Measurements from ENCODE around the gene SORCS2. TPM values are rescaled to one million over a fixed set of nuclear protein-coding genes. Genes with fewer than 3 reads are reported as not detected.

The SORCS2 gene
- total RNA-seq, 2 donors from 2014 or later: 0.68 to 0.92 TPM

DNA sequence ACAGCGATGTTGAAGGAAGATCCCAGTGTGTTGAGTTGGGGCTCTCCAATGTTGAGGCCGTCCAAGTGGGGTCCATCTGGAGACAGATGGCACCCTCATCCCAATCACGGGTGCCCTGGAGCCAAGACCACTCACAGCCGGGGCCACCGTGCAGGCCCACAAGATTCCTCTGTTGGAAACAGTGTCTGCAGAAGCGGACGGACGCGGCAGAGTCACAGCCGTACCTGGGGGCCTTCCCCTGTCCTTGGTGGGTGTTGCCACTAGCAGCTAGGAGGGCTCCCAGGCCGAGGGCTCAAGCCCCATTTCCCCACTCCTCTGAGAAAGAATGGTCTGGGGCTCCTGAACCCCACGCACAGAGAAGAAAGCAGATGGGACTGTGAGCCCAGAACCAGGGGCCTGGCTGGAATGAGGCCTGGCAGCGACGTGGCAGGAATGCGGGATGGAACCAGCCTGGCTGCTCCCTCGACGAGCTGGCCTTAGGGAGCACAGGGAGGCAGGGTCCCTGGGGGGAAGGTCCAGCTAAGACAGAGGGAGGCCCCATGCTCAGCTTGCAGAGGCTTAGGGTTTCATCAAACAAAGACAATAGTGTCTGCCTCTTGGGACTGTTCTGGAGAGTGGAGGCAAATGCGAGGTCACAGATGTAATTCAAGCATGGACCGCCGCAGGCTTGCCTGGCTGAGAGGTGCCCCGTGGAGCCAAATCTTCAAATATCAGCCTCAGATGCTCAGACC lies 518.4 kb downstream of the SORCS2 start:
- Histone ChIP-seq H3K27ac (no peak overlapping the region), H3K36me3 (no peaks in the 10 kb centered on the region), H3K27me3 (replicated peaks; ENCODE audit: insufficient read depth) (no peaks in the 10 kb centered on the region), H3K4me1 (ENCODE audit: control insufficient read depth in 1 of 2, low read depth in 2 of 2) (no peaks in the 10 kb centered on the region), H3K4me3 (no peak overlapping the region), H3K9me3 (no peaks in the 10 kb centered on the region)
- ATAC-seq (ENCODE audit: insufficient number of reproducible peaks, low FRiP score, low read depth) (no peak), DNase-seq (ENCODE audit: low spot score) (no peak)
- TF ChIP-seq, protein P1, sequence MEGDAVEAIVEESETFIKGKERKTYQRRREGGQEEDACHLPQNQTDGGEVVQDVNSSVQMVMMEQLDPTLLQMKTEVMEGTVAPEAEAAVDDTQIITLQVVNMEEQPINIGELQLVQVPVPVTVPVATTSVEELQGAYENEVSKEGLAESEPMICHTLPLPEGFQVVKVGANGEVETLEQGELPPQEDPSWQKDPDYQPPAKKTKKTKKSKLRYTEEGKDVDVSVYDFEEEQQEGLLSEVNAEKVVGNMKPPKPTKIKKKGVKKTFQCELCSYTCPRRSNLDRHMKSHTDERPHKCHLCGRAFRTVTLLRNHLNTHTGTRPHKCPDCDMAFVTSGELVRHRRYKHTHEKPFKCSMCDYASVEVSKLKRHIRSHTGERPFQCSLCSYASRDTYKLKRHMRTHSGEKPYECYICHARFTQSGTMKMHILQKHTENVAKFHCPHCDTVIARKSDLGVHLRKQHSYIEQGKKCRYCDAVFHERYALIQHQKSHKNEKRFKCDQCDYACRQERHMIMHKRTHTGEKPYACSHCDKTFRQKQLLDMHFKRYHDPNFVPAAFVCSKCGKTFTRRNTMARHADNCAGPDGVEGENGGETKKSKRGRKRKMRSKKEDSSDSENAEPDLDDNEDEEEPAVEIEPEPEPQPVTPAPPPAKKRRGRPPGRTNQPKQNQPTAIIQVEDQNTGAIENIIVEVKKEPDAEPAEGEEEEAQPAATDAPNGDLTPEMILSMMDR (IDR thresholded peaks at IDR 0.05): no peak

GRCh38 chr4:7711307-7711963 lies 519.1 kb downstream of the SORCS2 start:
- no peaks in the 10 kb centered on the region for H3K36me3 ChIP-seq
- no peaks in the 10 kb centered on the region for H3K27me3 ChIP-seq (replicated peaks; ENCODE audit: insufficient read depth)
- H3K4me1 ChIP-seq (ENCODE audit: control insufficient read depth in 1 of 2, low read depth in 2 of 2): no peaks in the 10 kb centered on the region
- H3K4me3 ChIP-seq: no peak overlapping the region
- ATAC-seq (ENCODE audit: insufficient number of reproducible peaks, low FRiP score, low read depth) (no peak), DNase-seq (ENCODE audit: low spot score) (no peak)
- TF ChIP-seq, protein P1 (IDR thresholded peaks at IDR 0.05): no peak
- H3K27ac ChIP-seq: no peak overlapping the region
- H3K9me3 ChIP-seq: no peaks in the 10 kb centered on the region

- ATAC-seq (ENCODE audit: insufficient number of reproducible peaks, low FRiP score, low read depth) (no peak), DNase-seq (ENCODE audit: low spot score) (no peak)
- no peak overlapping the region for H3K4me3 ChIP-seq
- no peak overlapping the region for H3K27ac ChIP-seq
- no peaks in the 10 kb centered on the region for H3K27me3 ChIP-seq (replicated peaks; ENCODE audit: insufficient read depth)
- TF ChIP-seq, protein P1 (IDR thresholded peaks at IDR 0.05): no peak
- H3K4me1 ChIP-seq (ENCODE audit: control insufficient read depth in 1 of 2, low read depth in 2 of 2): no peaks in the 10 kb centered on the region
- H3K36me3 ChIP-seq: no peaks in the 10 kb centered on the region
- H3K9me3 ChIP-seq: no peaks in the 10 kb centered on the region
Measured at GRCh38 chr4:7712021-7712671, 519.8 kb downstream of the SORCS2 start.

DNA sequence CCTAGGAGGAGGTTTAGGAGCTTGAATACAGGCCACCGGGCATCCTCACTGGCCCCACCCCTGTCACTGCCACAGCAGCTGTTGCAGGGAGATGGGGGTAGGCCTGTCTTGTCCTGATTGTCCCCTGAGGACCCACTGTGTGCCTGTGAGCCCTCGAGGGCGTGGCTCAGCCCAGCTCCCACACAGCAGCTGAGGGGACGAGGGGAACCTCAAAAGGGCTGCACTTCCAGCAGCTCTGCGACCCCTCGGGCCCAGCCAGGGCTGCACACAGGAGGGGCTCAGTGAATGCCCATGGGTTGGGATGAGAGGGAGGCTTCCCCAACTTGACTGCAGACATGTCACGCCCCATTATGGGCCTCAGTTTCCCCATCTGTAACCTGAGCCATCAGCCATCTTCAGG lies 521.4 kb downstream of the SORCS2 start:
- ATAC-seq (ENCODE audit: insufficient number of reproducible peaks, low FRiP score, low read depth) (no peak), DNase-seq (ENCODE audit: low spot score) (no peak)
- Histone ChIP-seq H3K4me1 (ENCODE audit: control insufficient read depth in 1 of 2, low read depth in 2 of 2) (no peaks in the 10 kb centered on the region), H3K36me3 (no peaks in the 10 kb centered on the region), H3K9me3 (no peaks in the 10 kb centered on the region), H3K27ac (no peak overlapping the region), H3K27me3 (replicated peaks; ENCODE audit: insufficient read depth) (no peaks in the 10 kb centered on the region), H3K4me3 (no peak overlapping the region)
- TF ChIP-seq, protein P1 (IDR thresholded peaks at IDR 0.05): no peak

DNA sequence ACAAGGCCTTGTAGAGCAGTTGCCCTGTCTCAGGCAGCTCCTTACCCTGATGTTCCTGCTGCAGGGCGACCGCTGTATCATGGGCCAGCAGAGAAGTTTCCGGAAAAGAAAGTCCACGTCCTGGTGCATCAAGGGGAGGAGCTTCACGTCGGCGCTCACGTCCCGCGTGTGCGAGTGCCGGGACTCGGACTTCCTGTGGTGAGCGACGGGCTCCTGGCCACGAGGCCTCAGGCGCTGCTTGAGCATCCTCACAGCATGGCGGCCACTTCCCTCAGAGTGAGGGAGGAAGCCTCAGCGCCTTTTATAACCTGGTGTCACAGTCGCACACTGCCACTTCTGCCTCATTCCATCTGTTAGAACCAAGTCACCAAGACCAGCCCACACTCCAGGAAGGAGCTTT lies 521.8 kb downstream of the SORCS2 start:
- H3K27ac ChIP-seq: no peak overlapping the region
- TF ChIP-seq, protein P1 (IDR thresholded peaks at IDR 0.05): no peak
- no peak overlapping the region for H3K4me3 ChIP-seq
- no peaks in the 10 kb centered on the region for H3K9me3 ChIP-seq
- ATAC-seq (ENCODE audit: insufficient number of reproducible peaks, low FRiP score, low read depth) (no peak), DNase-seq (ENCODE audit: low spot score) (no peak)
- H3K36me3 ChIP-seq: no peaks in the 10 kb centered on the region
- H3K27me3 ChIP-seq (replicated peaks; ENCODE audit: insufficient read depth): no peaks in the 10 kb centered on the region
- no peaks in the 10 kb centered on the region for H3K4me1 ChIP-seq (ENCODE audit: control insufficient read depth in 1 of 2, low read depth in 2 of 2)
